Fibroblast of mammary gland (primary cell): ENCODE data around the gene PACS2.

Source experiments
- DNase-seq: peaks from one replicate; pipeline ENCODE4 v3.0.0-alpha.2; 2010; ENCODE audit warnings: low read depth
- H3K4me3 ChIP-seq: 2 replicates; pipeline ENCODE4 v1.5.1; 2011; ENCODE audit warnings: low read depth, mild to moderate bottlenecking, low read length, moderate library complexity; ENCODE audit not compliant: control insufficient read depth
- TF ChIP-seq, protein P1 (sequence below): conservative IDR thresholded peaks from 2 replicates; pipeline ENCODE4 v1.5.1; 2011; ENCODE audit warnings: low read depth, low read length, inconsistent platforms; ENCODE audit not compliant: control insufficient read depth, insufficient read depth

PACS2 gene

DNA sequence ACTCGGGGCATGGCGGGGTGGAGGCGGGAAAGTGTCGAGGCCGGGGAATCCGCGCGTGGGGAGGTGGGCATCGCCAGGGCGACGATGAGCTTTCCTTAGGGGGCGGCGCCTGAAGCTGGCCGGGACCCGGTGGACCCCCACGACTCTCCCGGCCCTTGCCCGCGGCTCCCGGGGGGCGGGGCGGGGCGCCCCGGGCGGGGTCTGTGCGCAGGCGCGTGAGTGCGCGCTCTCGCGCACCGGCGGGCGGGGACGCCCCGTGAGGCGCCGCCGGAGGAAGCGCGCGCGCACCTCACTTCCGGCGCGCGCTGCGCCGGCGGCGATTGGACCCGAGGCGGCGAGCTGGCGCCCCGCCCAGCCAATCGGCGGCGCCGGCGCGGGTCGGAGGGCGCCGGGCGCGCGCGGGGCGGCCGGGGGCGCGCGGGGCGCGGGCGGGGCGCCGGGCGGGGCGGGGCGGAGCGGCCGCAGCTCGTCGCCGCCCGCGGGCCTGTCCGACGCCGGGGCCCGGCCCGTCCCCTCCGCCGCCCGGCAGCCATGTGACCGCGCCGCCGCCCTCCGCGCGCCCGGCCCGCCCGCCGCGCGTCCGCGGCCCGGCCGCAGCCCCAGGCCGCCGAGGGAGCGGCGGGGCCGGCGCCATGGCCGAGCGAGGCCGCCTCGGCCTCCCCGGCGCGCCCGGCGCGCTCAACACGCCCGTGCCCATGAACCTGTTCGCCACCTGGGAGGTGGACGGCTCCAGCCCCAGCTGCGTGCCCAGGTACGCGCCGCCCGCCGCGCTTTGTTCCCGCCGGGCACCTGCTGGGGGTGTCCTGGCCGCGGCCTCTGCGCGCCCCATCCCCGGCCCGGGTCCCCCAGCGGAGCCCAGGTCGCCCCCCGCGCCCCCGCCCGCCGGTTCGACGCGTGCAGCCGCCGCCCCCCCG is at the start of gene PACS2:
Gene PACS2, plus strand, starts transcription at position 462 of the 914 bp plus-strand sequence. Its CDS starts 171 bp downstream, at position 633.
- TF ChIP-seq, protein P1, sequence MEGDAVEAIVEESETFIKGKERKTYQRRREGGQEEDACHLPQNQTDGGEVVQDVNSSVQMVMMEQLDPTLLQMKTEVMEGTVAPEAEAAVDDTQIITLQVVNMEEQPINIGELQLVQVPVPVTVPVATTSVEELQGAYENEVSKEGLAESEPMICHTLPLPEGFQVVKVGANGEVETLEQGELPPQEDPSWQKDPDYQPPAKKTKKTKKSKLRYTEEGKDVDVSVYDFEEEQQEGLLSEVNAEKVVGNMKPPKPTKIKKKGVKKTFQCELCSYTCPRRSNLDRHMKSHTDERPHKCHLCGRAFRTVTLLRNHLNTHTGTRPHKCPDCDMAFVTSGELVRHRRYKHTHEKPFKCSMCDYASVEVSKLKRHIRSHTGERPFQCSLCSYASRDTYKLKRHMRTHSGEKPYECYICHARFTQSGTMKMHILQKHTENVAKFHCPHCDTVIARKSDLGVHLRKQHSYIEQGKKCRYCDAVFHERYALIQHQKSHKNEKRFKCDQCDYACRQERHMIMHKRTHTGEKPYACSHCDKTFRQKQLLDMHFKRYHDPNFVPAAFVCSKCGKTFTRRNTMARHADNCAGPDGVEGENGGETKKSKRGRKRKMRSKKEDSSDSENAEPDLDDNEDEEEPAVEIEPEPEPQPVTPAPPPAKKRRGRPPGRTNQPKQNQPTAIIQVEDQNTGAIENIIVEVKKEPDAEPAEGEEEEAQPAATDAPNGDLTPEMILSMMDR = no peak
- DNase-seq = peak; percentile 77
- peak within 1 kb of the TSS; percentile 56 for H3K4me3 ChIP-seq

DNA sequence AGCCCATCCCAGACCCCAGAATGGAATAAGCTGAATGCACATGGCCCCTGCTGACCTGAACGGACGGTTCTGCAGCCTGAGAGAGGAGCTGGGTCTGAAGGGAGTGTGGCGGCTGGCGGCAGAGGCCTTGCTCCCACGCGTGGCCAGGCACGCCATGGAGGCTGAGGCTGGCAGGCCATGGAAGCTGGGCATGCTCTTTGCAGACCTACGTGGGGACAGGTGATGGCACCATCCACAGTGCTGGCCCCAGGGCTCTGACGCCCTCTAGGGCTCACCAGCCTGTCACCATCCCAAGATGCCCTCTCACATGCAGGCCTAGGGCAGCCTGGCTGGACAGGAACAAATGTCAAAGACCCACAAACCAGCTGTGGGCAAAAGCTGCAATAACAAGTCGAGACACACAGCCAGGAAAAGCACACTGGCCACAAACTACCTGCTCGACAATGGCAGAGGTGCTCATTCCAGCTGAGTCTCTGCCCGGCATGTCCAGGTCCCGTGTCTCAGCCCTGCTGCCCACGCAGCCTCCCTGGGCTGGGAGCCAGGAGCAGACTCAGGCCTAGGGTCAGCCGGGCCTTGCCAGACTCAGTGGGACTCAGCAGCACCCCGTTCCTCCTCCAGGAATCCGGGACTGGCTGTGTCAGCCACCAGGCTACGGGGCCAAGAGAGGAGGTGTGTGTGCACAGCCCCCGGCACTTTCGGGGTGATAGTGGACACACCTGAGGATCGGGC is 46.6 kb upstream of the PACS2 start:
- TF ChIP-seq, protein P1 = no peak
- H3K4me3 ChIP-seq = no peak overlapping the region
- peak; percentile 56 for DNase-seq

DNA sequence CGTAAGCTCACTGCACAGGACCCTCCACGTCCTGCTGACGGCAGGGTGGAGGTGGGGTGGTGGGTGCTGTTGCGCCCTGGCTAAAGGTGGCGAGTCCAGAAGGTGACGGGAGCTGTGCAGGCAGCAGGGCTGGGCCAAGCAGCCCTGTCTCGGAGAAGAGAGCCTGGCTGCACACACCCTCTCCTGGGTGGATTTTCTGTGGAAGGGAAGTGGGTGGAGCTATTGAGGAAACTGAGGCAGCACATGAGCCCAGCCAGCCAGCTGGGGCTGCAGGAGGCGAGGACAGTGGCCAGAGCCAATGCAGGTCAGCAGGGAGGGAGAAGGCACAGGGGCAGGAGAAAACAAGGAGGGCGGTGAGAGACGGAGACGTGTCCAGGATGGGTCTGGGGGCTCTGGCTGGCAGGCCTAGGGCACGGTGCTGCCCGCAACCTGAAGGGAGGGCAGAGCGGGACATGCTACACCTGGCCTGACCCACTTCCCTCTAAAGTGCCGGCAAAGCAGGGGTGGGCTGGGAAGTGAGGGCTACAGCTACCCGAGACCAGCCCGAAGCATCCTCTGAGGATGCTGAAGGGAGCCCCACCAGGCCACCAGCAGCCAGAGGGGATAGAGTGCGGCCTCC is 45.7 kb upstream of the PACS2 start:
- TF ChIP-seq, protein P1 = no peak
- DNase-seq = no peak
- H3K4me3 ChIP-seq = no peak overlapping the region

DNA sequence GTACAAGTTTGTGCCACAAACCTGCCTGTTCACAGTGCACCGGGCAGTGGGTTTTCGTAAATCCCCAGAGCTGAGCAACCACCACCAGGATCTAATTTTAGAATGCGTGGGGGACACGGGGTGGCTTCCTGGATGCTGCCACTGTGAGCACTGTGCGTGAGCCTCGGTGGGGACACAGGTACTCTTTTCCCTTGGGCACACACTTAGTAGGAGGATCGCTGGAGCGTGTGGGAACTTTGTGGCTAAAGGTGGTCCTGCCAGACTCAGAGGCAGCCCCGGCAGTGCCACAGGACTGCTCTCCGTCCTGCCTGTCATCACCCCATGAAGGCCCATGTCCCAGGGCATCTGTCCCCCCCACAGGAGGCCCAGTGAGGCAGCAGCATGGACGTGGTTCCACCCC is 45.1 kb upstream of the PACS2 start:
- TF ChIP-seq, protein P1 = no peak
- no peak overlapping the region for H3K4me3 ChIP-seq
- no peak for DNase-seq

DNA sequence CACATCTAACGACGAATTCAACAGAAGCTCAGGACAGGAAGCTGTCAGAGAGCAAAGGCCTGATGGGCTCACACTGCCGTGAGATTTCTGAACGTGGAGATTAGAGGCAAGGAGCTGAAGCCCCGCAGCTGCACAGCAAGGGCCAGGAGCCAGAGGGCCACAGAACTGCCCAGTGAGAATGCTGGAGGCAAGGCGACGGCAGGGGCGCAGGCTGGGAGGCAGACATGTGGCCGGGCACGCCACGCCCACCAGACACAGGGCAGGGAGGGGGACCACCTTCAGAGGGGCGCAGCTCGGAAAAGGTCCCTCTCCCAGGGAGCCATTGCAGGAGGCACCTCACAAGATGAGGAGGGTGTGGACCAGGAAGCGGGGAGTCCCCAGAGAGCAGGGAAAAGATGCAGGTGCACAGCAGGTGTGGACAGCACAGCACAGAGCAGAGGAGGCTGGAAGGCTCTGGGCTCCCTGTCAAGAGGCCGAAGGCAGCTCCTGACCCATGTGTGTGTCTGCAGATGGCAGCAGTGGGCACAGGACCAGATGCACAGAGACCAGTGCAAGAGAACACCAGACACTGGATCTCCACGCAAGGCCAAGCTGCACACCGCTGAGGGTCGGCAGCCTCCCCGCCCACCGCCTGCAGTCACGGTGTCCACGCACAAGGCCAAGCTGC is 43.2 kb upstream of the PACS2 start:
- H3K4me3 ChIP-seq = no peak overlapping the region
- no peak for DNase-seq
- TF ChIP-seq, protein P1 = no peak

DNA sequence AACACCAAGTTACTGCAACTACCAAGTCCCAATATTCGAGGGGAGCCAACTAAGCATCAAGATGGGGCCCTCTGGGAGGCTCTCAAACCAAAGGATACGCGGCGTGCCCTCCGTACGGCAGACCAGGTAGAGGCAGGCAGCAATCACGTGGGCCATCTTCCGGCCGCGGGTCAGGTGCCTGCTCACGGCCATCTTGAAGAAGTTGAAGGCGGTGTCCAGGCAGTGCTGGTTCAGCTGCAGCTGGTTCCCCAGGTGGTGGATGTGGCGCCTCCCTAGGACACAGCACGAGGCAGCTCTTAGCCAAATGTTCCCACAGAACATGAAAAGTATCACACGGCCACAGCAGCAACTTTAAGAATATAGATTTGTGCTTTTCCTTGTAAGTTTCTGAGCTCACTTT is 41.9 kb upstream of the PACS2 start:
- TF ChIP-seq, protein P1 = no peak
- DNase-seq = no peak
- H3K4me3 ChIP-seq = no peak overlapping the region
